ENCODE results near the gene GRIK1.

Gene GRIK1

GRCh38 chr21:29581393-29581792 is 358.4 kb downstream of the GRIK1 start:
- DNase-seq = no peak

GRCh38 chr21:29580732-29581285 is 359.0 kb downstream of the GRIK1 start:
- DNase-seq = no peak

- no peak for DNase-seq
Measured at GRCh38 chr21:29578306-29578705, 361.5 kb downstream of the GRIK1 start.

- DNase-seq = no peak
Measured at GRCh38 chr21:29571949-29572348, 367.8 kb downstream of the GRIK1 start.

- no peak for DNase-seq
Measured at GRCh38 chr21:29568020-29568697, 371.6 kb downstream of the GRIK1 start.

GRCh38 chr21:29557931-29558725 is 381.7 kb downstream of the GRIK1 start:
- no peak for DNase-seq

GRCh38 chr21:29557200-29557599 is 382.6 kb downstream of the GRIK1 start:
- no peak for DNase-seq

- DNase-seq = no peak
Measured at GRCh38 chr21:29555601-29556000, 384.2 kb downstream of the GRIK1 start.

GRCh38 chr21:29550205-29550604 is 389.6 kb downstream of the GRIK1 start:
- no peak for DNase-seq

GRCh38 chr21:29549614-29550013 is 390.2 kb downstream of the GRIK1 start:
- DNase-seq = no peak

GRCh38 chr21:29547998-29548397 is 391.8 kb downstream of the GRIK1 start:
- no peak for DNase-seq

- DNase-seq = no peak
Measured at GRCh38 chr21:29546071-29546470, 393.7 kb downstream of the GRIK1 start.

- no peak for DNase-seq
Measured at GRCh38 chr21:29540289-29540688, 399.5 kb downstream of the GRIK1 start.

GRCh38 chr21:29538115-29538514 is 401.7 kb downstream of the GRIK1 start:
- DNase-seq = no peak

- DNase-seq = no peak
Measured at GRCh38 chr21:29534448-29534847, 405.3 kb downstream of the GRIK1 start.

- no peak for DNase-seq
Measured at GRCh38 chr21:29529139-29529538, 410.7 kb downstream of the GRIK1 start.

- no peak for DNase-seq
Measured at GRCh38 chr21:29526545-29526944, 413.3 kb downstream of the GRIK1 start.

- no peak for DNase-seq
Measured at GRCh38 chr21:29524055-29524454, 415.7 kb downstream of the GRIK1 start.

GRCh38 chr21:29523646-29524045 is 416.1 kb downstream of the GRIK1 start:
- DNase-seq = no peak

GRCh38 chr21:29521872-29522271 is 417.9 kb downstream of the GRIK1 start:
- no peak for DNase-seq

GRCh38 chr21:29520171-29520570 is 419.6 kb downstream of the GRIK1 start:
- DNase-seq = no peak

GRCh38 chr21:29514652-29515247 is 425.0 kb downstream of the GRIK1 start:
- DNase-seq = no peak

- DNase-seq = no peak
Measured at GRCh38 chr21:29513535-29513934, 426.3 kb downstream of the GRIK1 start.

- no peak for DNase-seq
Measured at GRCh38 chr21:29511096-29511495, 428.7 kb downstream of the GRIK1 start.
